Activated CD4-positive, alpha-beta T cell treated with anti-CD3 and anti-CD28 coated beads, Interleukin-2, amount 50 U/mL, for 4 hours (primary cell): ENCODE measurements around the gene TMEM191B.
"Not testable (repeated sequence)": the region's sequence is repeated elsewhere in the genome, so short reads cannot be mapped to it uniquely, and the experiment has no call there.

ENCODE experiments used
- DNase-seq, 2 experiments: peaks; one replicate each; pipeline ENCODE4 v3.0.0-alpha.2; 2020

Gene TMEM191B

DNA sequence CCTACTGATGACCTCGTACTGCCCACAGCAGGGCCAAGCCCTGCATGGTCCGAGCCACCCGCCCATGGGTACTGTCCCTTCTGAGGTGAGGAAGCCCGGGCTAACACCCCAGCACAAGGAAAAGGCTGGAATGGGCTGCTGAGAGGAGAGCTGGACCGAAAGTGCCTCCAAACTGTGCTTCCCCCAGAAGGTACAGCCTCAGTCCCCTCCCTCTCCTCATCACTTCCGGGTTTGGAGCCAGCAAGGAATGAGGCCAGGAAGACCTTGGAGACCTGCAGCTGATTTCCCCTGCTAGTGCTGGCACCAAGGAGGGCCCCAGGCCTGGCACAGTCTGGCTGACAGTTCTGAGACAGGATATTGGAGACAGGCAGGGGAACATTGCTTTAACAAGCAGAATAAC, 31.3 kb downstream of the TMEM191B start:
- DNase-seq: not testable (repeated sequence)

DNA sequence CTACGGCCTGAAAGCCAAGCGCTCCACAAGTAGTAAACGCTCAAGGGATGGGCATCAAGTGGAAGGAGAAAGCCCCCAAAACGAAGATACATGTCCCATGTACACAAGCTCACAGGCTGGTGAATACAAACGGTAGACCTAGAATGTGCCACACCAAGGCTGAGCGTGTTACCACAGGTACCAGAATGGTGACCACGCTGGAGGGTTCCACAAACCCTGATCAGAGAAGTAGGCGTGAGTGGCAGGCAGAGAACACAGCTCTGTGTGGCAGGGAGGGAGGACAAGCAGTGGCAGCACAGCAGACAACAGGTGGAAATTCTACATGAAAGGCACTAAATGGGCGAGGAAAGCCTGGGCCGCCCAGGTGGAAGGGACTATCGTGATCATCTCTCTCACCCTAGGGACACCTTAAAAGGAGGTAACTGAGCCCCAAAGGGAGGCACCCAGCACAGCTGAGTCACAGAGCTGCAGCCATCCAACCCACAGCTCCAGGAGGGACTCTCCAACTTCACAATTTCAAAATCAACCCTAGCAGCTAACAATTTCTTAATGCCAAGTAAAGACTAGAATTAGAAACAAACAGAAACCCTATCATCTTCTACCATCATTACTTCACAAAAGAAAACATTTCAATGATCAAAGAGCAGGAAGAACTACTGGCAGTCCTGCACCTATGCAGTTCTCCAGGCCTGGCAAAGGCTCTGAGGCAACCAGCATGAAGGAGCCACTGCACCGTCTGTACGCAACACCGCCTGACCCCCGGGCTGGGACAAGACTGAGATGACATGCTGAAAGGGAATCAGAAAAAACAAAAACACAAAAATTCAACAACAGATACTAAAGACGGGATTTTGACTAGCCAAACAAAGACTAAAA, 32.7 kb downstream of the TMEM191B start:
- not testable (repeated sequence) for DNase-seq

DNA sequence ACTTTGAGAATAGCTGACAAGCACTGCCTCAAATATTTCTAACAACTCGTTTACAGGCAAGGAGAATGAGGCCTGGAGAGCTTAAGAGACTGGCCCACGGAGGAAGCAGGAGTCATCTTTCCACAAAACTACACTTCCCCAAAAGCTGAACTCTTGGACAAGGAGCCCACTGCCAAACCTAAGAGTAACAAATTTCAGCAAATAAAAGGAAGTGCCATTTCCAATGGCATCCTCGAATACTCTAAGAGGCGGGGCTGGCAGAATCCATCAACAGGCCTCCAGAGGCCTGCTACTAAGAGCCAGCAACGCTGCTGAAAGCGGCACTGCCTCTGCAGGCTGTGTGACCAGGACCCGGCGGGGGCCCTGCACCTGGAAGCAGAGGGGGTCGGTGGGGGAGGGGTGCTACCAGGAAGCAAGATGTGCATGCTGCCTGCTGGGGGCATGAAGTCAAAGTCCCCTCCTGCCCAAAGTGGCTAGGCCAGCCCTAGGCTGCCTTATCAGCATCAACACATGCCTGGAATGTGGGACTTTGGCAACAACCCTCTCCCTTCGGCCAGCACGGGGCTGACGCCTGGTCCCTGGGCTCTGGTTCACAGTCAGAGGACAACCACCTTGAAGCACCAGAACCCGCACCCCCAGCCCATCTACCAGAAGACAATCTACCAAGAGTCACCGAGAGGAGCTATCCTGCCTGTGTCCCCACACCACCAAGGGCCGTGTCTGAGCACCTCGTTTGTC, 43.1 kb downstream of the TMEM191B start:
- not testable (repeated sequence) for DNase-seq

- DNase-seq: not testable (repeated sequence)
Observed at GRCh38 chr22:18573483-18574164, 46.0 kb downstream of the TMEM191B start.

DNA sequence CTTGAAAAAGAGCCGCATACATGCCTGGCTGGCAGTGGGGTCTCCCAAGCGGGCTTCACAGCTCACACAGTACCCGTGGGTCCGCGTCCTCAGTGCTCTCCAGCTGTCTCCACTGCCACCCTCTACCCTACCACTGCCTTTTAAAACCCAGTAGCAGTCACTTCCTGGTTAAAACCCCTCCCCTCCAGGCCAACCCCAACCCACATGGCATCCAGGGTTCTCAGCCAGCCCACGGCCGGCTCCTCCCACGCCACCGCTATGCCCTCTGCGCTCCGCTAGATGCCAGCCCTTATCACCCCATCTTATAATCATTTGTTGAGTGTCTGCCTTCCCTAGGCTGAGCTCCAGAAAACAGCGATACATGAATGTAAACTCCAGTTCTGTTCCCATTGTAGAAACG, 47.0 kb downstream of the TMEM191B start:
- DNase-seq: not testable (repeated sequence)

GRCh38 chr22:18575686-18576085, 48.1 kb downstream of the TMEM191B start:
- not testable (repeated sequence) for DNase-seq

GRCh38 chr22:18577090-18577818, 49.7 kb downstream of the TMEM191B start:
- not testable (repeated sequence) for DNase-seq

DNA sequence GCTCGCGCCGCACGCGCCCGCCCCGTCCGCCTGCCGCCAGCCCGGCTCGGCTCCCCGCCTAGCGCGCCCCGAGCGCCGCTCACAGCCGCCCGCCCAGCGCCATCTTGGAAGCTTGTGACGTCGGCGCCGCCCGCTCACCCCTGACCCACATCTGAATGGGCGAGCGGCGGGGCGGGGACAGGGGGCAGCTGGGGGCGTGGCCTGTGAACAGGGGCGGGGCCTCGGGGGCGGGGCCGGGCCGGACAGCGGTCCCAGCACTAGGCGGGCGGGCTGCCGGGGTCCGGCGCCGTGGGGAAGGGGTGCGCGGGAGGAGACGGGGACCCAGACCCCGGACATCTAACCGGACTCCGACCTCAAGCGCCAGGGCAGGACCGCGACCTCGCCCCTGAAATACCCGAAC, 50.2 kb downstream of the TMEM191B start:
- peak in 1 of 2 experiments; percentile 6 for DNase-seq
